ENCODE measurements around the gene CDK6. TPM values are rescaled to one million over a fixed set of nuclear protein-coding genes. Genes with fewer than 3 reads are reported as not detected.

Gene CDK6
- total RNA-seq, 1 experiment from 2014 or later = 34.8 TPM

- in situ Hi-C loops (cut with HindIII; ENCODE audit: low pct_unique_long_range_greater_than_20kb, low sequenced_read_pairs) = no loop called here
- peak; percentile 26 for DNase-seq (ENCODE audit: low read depth)
These were observed 12.9 kb upstream of the CDK6 start for GRCh38 chr7:92849322-92849721.

GRCh38 chr7:92848851-92849250, 12.5 kb upstream of the CDK6 start:
- no peak for DNase-seq (ENCODE audit: low read depth)
- in situ Hi-C loops (cut with HindIII; ENCODE audit: low pct_unique_long_range_greater_than_20kb, low sequenced_read_pairs) = no loop called here

GRCh38 chr7:92848441-92848840, 12.1 kb upstream of the CDK6 start:
- in situ Hi-C loops (cut with HindIII; ENCODE audit: low pct_unique_long_range_greater_than_20kb, low sequenced_read_pairs) = no loop called here

GRCh38 chr7:92847305-92847704, 10.9 kb upstream of the CDK6 start:
- DNase-seq (ENCODE audit: low read depth) = no peak
- in situ Hi-C loops (cut with HindIII; ENCODE audit: low pct_unique_long_range_greater_than_20kb, low sequenced_read_pairs) = no loop called here

More at GRCh38 chr7:92848441-92848840, 12.1 kb upstream of the CDK6 start:
- no peak for DNase-seq (ENCODE audit: low read depth)

- DNase-seq (ENCODE audit: low read depth) = no peak
- in situ Hi-C loops (cut with HindIII; ENCODE audit: low pct_unique_long_range_greater_than_20kb, low sequenced_read_pairs) = no loop called here
These were observed 9.4 kb upstream of the CDK6 start for GRCh38 chr7:92845736-92846135.

- in situ Hi-C loops (cut with HindIII; ENCODE audit: low pct_unique_long_range_greater_than_20kb, low sequenced_read_pairs) = no loop called here
- DNase-seq (ENCODE audit: low read depth) = no peak
These were observed 7.4 kb upstream of the CDK6 start for GRCh38 chr7:92843781-92844180.

GRCh38 chr7:92843034-92843760, 6.8 kb upstream of the CDK6 start:
- no peak for DNase-seq (ENCODE audit: low read depth)
- in situ Hi-C loops (cut with HindIII; ENCODE audit: low pct_unique_long_range_greater_than_20kb, low sequenced_read_pairs) = no loop called here

- in situ Hi-C loops (cut with HindIII; ENCODE audit: low pct_unique_long_range_greater_than_20kb, low sequenced_read_pairs) = no loop called here
- DNase-seq (ENCODE audit: low read depth) = no peak
These were observed 4.8 kb upstream of the CDK6 start for GRCh38 chr7:92841192-92841591.

- in situ Hi-C loops (cut with HindIII; ENCODE audit: low pct_unique_long_range_greater_than_20kb, low sequenced_read_pairs) = no loop called here
- DNase-seq (ENCODE audit: low read depth) = no peak
These were observed 3.9 kb upstream of the CDK6 start for GRCh38 chr7:92840316-92840715.

- in situ Hi-C loops (cut with HindIII; ENCODE audit: low pct_unique_long_range_greater_than_20kb, low sequenced_read_pairs) = no loop called here
- DNase-seq (ENCODE audit: low read depth) = no peak
These were observed 3.5 kb upstream of the CDK6 start for GRCh38 chr7:92839901-92840300.

GRCh38 chr7:92838934-92839333, 2.6 kb upstream of the CDK6 start:
- in situ Hi-C loops (cut with HindIII; ENCODE audit: low pct_unique_long_range_greater_than_20kb, low sequenced_read_pairs) = no loop called here
- DNase-seq (ENCODE audit: low read depth) = no peak

- peak; percentile 17 for DNase-seq (ENCODE audit: low read depth)
These were observed 802 bp upstream of the CDK6 start for GRCh38 chr7:92837000-92837749.

GRCh38 chr7:92835851-92836488, 403 bp downstream of the CDK6 start:
- no peak for DNase-seq (ENCODE audit: low read depth)
- in situ Hi-C loops (cut with HindIII; ENCODE audit: low pct_unique_long_range_greater_than_20kb, low sequenced_read_pairs) = no loop called here

More at GRCh38 chr7:92837000-92837749, 802 bp upstream of the CDK6 start:
- in situ Hi-C loops (cut with HindIII; ENCODE audit: low pct_unique_long_range_greater_than_20kb, low sequenced_read_pairs) = no loop called here

- DNase-seq (ENCODE audit: low read depth) = peak; percentile 73
- in situ Hi-C loops (cut with HindIII; ENCODE audit: low pct_unique_long_range_greater_than_20kb, low sequenced_read_pairs) = no loop called here
These were observed 1.0 kb downstream of the CDK6 start for GRCh38 chr7:92835261-92835850.

- DNase-seq (ENCODE audit: low read depth) = peak; percentile 50
- in situ Hi-C loops (cut with HindIII; ENCODE audit: low pct_unique_long_range_greater_than_20kb, low sequenced_read_pairs) = no loop called here
These were observed 1.7 kb downstream of the CDK6 start for GRCh38 chr7:92834507-92835260.

- in situ Hi-C loops (cut with HindIII; ENCODE audit: low pct_unique_long_range_greater_than_20kb, low sequenced_read_pairs) = no loop called here
- DNase-seq (ENCODE audit: low read depth) = peak; percentile 85
These were observed 2.4 kb downstream of the CDK6 start for GRCh38 chr7:92833766-92834506.

GRCh38 chr7:92833024-92833765, 3.2 kb downstream of the CDK6 start:
- in situ Hi-C loops (cut with HindIII; ENCODE audit: low pct_unique_long_range_greater_than_20kb, low sequenced_read_pairs) = no loop called here
- DNase-seq (ENCODE audit: low read depth) = peak; percentile 81

Measured in Caki2 (cell line).